Raji (cell line): ENCODE results near the gene TMEM31.

Source experiments
- POLR2A ChIP-seq: IDR thresholded peaks from 2 replicates; pipeline ENCODE4 v1.6.1; 2011; ENCODE audit warnings: low read depth, low read length, control low read depth; ENCODE audit not compliant: insufficient read depth

TMEM31 gene

DNA sequence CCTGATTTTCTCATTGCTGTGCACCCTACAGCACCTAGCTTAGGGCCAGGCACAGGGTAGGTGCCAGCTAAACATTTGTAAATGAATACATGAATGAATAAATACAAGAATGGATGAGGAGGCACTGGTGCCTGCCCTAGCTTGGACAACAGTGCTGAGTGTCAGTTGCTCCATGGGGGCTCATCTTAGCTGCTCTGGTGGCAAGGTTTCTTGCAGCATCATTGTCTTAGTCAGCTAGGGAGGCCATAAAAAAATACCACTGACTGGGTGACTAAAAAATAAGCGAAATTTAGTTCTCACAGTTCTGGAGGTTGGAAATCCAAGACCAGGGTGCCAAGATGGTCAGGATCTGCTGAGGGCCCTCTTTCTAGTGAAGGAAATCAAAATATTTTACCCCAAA lies 31.2 kb downstream of the TMEM31 start:
- TF ChIP-seq POLR2A: no peak

DNA sequence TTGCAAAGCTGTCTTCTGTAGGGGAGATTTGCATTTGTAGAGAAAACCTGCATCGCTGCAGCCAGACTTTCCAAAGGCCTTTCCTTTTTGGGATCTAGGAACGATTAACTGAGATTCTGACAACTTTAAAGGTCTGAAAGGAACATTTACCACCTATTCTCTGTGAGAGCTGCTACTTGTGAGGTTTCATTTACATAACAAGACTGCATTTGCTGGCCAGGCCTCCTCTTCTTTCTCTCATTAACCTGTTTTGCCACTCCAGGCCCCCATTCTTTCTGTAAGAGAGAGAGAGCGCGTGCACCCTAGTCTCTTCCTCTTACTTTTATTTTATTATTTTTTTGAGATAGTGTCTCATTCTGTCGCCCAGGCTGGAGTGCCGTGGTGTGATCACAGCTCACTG lies 31.6 kb downstream of the TMEM31 start:
- no peak for TF ChIP-seq POLR2A

DNA sequence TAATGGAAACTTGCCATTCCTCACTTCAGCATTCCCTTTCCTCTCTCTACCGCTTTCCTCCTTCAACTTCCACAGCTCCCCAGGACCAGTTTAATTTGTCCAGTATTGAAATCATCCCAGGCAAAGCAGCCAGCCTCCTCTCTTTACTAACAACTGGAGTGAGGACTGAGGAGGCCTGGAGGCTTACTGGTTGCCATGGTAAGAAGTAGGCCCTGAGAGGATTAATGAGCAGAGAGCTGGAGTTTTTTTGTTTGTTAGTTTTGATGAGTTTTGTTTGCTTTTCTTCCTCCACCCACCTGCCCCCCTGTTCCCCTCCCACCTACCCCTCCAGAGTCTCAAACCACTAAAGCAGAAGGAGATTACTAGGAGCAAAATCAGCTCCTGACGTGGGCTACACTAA lies 36.5 kb downstream of the TMEM31 start:
- no peak for TF ChIP-seq POLR2A

DNA sequence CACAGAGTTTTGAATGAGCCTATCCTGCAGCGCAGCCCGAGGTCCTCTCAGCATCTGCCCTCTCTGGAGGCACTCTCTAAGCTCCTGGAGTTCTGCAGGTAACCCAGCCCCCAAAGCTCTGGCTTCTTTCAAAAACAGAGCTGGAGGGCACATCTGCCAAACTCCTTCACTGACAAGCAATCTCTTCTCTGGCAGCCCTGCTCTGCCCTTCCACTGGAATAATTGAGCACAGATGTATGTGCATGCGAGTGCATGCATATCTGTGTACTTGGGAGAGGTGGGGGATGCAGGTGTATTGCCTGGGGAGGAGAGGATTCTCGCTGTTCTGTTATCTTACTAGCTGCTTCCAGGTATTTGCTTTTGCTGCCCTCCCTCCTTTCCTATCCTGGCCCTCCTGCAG lies 43.7 kb downstream of the TMEM31 start:
- TF ChIP-seq POLR2A: no peak

DNA sequence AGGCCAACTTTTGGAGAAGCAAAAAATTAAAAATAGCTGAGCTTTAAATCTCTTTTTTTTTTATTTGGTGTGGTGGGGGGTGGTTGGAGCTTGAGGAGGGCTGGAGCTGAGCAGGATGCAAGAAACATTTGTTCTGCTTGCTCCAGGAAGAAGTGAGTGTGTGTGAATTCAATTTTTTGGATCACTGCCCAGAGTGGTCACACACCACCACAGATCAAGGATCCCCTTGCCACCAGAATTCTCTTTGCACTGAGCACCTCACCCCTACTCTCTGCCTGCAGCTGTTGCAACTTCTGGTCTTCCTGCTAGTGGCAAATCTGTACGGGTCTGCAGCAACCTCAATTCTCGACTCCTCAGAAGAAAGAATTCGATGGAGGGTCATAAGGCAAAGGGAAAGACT lies 46.0 kb downstream of the TMEM31 start:
- no peak for TF ChIP-seq POLR2A

DNA sequence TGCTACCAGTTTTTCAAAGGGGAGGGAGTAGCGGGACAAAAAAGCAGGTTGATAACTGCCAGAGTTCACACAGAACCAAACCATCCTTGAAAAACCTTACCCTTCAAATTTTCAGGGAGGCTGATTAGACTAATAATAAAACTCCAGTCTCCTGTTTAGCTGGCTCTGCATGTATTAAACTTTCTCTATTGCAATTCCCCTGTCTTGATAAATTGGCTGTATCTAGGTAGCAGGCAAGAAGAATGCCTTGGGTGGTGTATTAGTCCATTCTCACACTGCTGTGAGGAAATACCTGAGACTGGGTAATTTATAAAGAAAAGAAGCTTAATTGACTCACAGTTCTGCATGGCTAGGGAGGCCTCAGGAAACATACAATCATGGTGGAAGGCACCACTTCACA lies 47.8 kb downstream of the TMEM31 start:
- TF ChIP-seq POLR2A: no peak
